K562 (cell line): Measurements from ENCODE around the gene RIPOR2. TPM values are rescaled to one million over a fixed set of nuclear protein-coding genes. Genes with fewer than 3 reads are reported as not detected.

ENCODE experiments used
- ATAC-seq: fragments of 200-7000 bp; cut with Tn5 transposase; 3 replicates; pipeline ENCODE4 v1.9.1; 2020; ENCODE audit warnings: moderate library complexity
- BruUV-seq: library from RNA; stranded (reverse); fragments of 400-500 nt; replicated peaks from 2 replicates; lab custom pipeline; 2021; lab: Mats Ljungman, UMichigan
- CTCF ChIA-PET: fragments of 300-600 bp; formaldehyde crosslinking; extraction: SDS; loops from one replicate; lab custom pipeline; 2021; ENCODE audit warnings: low intra/inter-chr PET ratio; lab: Yijun Ruan, JAX
- POLR2A ChIA-PET: fragments of 300-600, 350-650 bp; sonication (Branson Sonifier 250); formaldehyde crosslinking; extraction: SDS; loops from one replicate; lab custom pipeline; 2021; ENCODE audit warnings: antibody characterized with exemption, inconsistent platforms; lab: Yijun Ruan, JAX
- DNase-seq, 4 experiments: peaks; one replicate each; pipeline versions ENCODE4 v3.0.0 to v3.0.0-alpha.2; 2011 to 2018; ENCODE audit warnings: low spot score in 3 of 4, mixed read lengths in 3 of 4; ENCODE audit errors: extremely low read depth in 1 of 4
- FAIRE-seq: peaks from 2 replicates; lab custom pipeline; 2011; peaks lifted over from hg19 to GRCh38; lab: Jason Lieb, UNC
- H2AFZ ChIP-seq: 2 replicates; pipeline ENCODE4 v1.6.0; 2011; ENCODE audit warnings: low read depth, low read length, control low read depth, inconsistent platforms
- H3K27ac ChIP-seq: fragments of 200-600 bp; 3 replicates; pipeline ENCODE4 v1.8.0; 2011; ENCODE audit warnings: low read depth, mild to moderate bottlenecking, control low read depth, inconsistent platforms, low read length, moderate library complexity, mixed read lengths; ENCODE audit errors: extremely low read depth
- H3K27me3 ChIP-seq, 2 experiments: fragments of 300-600 bp in 1 of 2; 2 replicates in 1 of 2; 3 replicates in 1 of 2; pipeline versions ENCODE4 v1.6.0 to v1.8.0; 2011; ENCODE audit warnings: inconsistent platforms in 2 of 2, low read length in 2 of 2, mild to moderate bottlenecking in 1 of 2, mixed read lengths in 1 of 2, moderate library complexity in 1 of 2; ENCODE audit not compliant: control insufficient read depth in 2 of 2, insufficient read depth in 2 of 2
- H3K36me3 ChIP-seq: fragments of 300-600 bp; 3 replicates; pipeline ENCODE4 v1.8.0; 2011; ENCODE audit warnings: mild to moderate bottlenecking, low read length, inconsistent platforms; ENCODE audit not compliant: control insufficient read depth, insufficient read depth
- H3K4me1 ChIP-seq, 2 experiments: fragments of 200-600 bp in 1 of 2; replicated peaks in 1 of 2; 2 replicates in 1 of 2; 3 replicates in 1 of 2; pipeline versions ENCODE4 v1.5.1 to v1.8.0; 2011; ENCODE audit warnings: inconsistent platforms in 2 of 2, low read length in 2 of 2, mild to moderate bottlenecking in 1 of 2, mixed read lengths in 1 of 2, moderate library complexity in 1 of 2; ENCODE audit not compliant: control insufficient read depth in 2 of 2, insufficient read depth in 2 of 2
- H3K4me2 ChIP-seq: 2 replicates; pipeline ENCODE4 v1.6.1; 2011; ENCODE audit warnings: low read length, control low read depth, inconsistent platforms, mixed read lengths; ENCODE audit not compliant: insufficient read depth
- H3K4me3 ChIP-seq: fragments of 200-600 bp; sonication (generic), shearing (Covaris generic); 2 replicates; pipeline ENCODE4 v1.5.1; 2016; ENCODE audit warnings: control low read depth, inconsistent platforms
- H3K79me2 ChIP-seq: fragments of 200-600 bp; 3 replicates; pipeline ENCODE4 v1.8.0; 2011; ENCODE audit warnings: low read length, inconsistent platforms; ENCODE audit not compliant: control insufficient read depth, insufficient read depth
- H3K9ac ChIP-seq, 2 experiments: 2 replicates each; pipeline versions ENCODE4 v1.6.0 to v1.6.1; 2011; ENCODE audit warnings: low read depth in 2 of 2, low read length in 2 of 2, control low read depth in 1 of 2, inconsistent platforms in 1 of 2, mild to moderate bottlenecking in 1 of 2, mixed read lengths in 1 of 2; ENCODE audit not compliant: insufficient read depth in 1 of 2
- H3K9me1 ChIP-seq: one replicate; pipeline ENCODE4 v1.6.0; 2011; ENCODE audit warnings: inconsistent platforms, mild to moderate bottlenecking, low read length, moderate library complexity; ENCODE audit not compliant: control insufficient read depth, insufficient read depth
- H3K9me3 ChIP-seq: replicated peaks from 2 replicates; pipeline ENCODE4 v1.5.1; 2011; ENCODE audit warnings: low read depth, low read length, inconsistent platforms; ENCODE audit not compliant: control insufficient read depth, insufficient read depth
- H4K20me1 ChIP-seq: replicated peaks from 2 replicates; pipeline ENCODE4 v1.6.1; 2011; ENCODE audit warnings: low read length, inconsistent platforms, mixed read lengths; ENCODE audit not compliant: control insufficient read depth, insufficient read depth
- JUND ChIP-seq, 2 experiments: IDR thresholded peaks; 2 replicates in 1 of 2; 3 replicates in 1 of 2; pipeline ENCODE4 v1.6.1; 2011; ENCODE audit warnings: borderline replicate concordance in 2 of 2, low read depth in 2 of 2, low read length in 2 of 2, improper control_type of control experiment in 1 of 2, missing biosample characterization in 1 of 2, missing genetic modification characterization in 1 of 2, missing genetic modification reagents in 1 of 2
- KDM1A ChIP-seq, 2 experiments: fragments of 450-650 bp; IDR thresholded peaks; 2 replicates each; pipeline ENCODE4 v1.6.1; 2016; ENCODE audit warnings: mild to moderate bottlenecking in 2 of 2
- PBX2 ChIP-seq, 2 experiments: IDR thresholded peaks in 1 of 2; conservative IDR thresholded peaks in 1 of 2; 2 replicates each; pipeline ENCODE4 v1.6.1; 2016; ENCODE audit warnings: low read depth in 2 of 2, mild to moderate bottlenecking in 1 of 2, missing compliant biosample characterization in 1 of 2, missing genetic modification characterization in 1 of 2, moderate library complexity in 1 of 2
- TAF9B ChIP-seq: fragments of 450-650 bp; IDR thresholded peaks from 2 replicates; pipeline ENCODE4 v1.6.1; 2018; ENCODE audit warnings: mild to moderate bottlenecking; ENCODE audit not compliant: partially characterized antibody
- TEAD2 ChIP-seq: fragments of 450-650 bp; IDR thresholded peaks from 2 replicates; pipeline ENCODE4 v1.6.1; 2016; ENCODE audit warnings: missing genetic modification characterization, control low read depth, missing compliant biosample characterization
- YBX1 ChIP-seq: fragments of 450-650 bp; IDR thresholded peaks from 2 replicates; pipeline ENCODE4 v1.7.1; 2016; ENCODE audit warnings: mild to moderate bottlenecking
- whole genome bisulfite sequencing: fragments of 100-300 bp; shearing (Covaris generic); methylation state at CpG from one replicate; pipeline ENCODE4 v1.1.6; 2016; ENCODE audit warnings: low coverage, mixed read lengths; ENCODE audit not compliant: insufficient coverage; ENCODE audit errors: missing lambda C conversion rate; 5-methylcytosine and 5-hydroxymethylcytosine counted together
- in situ Hi-C: fragments of 300-500 bp; cut with MboI; formaldehyde crosslinking; loops from 4 replicates; pipeline ENCODE4 v1.15.0; 2018; ENCODE audit warnings: inconsistent platforms, mixed read lengths
- intact Hi-C: fragments of 100-400 bp; cut with micrococcal nuclease; formaldehyde crosslinking; loops from 2 replicates; pipeline ENCODE4 v1.14.2; 2022
- polyA plus RNA-seq, 8 experiments: library from polyadenylated mRNA; depleted of rRNA in 4 of 8; stranded (reverse) in 5 of 8; unstranded in 3 of 8; fragments of >200 nt; fragmentation: Nextera tagmentation in 2 of 8; fragmentation: Illumina TruSeq in 1 of 8; extraction: Ambion mirVana in 2 of 8; extraction: Trizol in 1 of 8; gene quantifications; 2 replicates each; pipeline versions ENCODE4 v1.2.1 to v1.2.3, GENCODE V29; 2011 to 2014; ENCODE audit warnings: inconsistent platforms in 1 of 8, missing spikeins in 1 of 8
- total RNA-seq, 7 experiments: library from RNA; depleted of rRNA in 6 of 7; stranded (reverse); fragments of >200 nt in 6 of 7; fragmentation: Illumina TruSeq in 2 of 7; extraction: Trizol in 2 of 7; gene quantifications; 2 replicates each; pipeline versions ENCODE4 v1.2.1 to v1.2.3, GENCODE V29; 2011 to 2021; ENCODE audit warnings: low replicate concordance in 1 of 7

RIPOR2 gene
- total and polyA plus RNA-seq, 9 of the 15 experiments (the other 6 are each of a cell fraction or from before 2014, with no cell fraction given): 0.04 to 1.0 (median 0.47) TPM; not detected in 2

DNA sequence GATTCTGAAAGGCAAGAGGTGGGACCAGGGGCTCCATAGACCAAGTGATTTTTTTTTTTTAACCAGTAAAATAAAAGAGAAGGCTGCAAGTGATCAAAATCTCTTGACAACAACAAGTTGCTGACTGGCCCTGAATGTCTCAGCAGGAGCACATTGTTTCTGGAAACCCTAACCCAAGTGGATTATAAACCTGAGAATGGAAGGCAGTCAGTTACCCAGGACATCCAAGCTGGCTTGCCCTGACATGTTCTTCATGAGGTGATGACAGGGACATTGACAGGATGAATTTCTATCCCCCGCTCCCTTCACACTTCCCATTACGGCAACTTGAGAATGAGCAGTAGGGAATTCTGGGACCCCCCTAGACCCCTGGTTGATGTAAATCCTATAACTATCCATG is 49.6 kb upstream of the RIPOR2 start:
- no peak for ATAC-seq
- no peak for FAIRE-seq
- CTCF ChIA-PET: no interaction called here
- Histone ChIP-seq H3K27me3 (no peaks in the 10 kb centered on the region), H4K20me1 (no peaks in the 10 kb centered on the region), H3K4me2 (no peak overlapping the region), H3K4me1 (no peaks in the 10 kb centered on the region), H3K4me3 (no peak overlapping the region), H3K9me1 (no peaks in the 10 kb centered on the region), H3K36me3 (no peaks in the 10 kb centered on the region), H3K9me3 (no peaks in the 10 kb centered on the region), H3K79me2 (no peaks in the 10 kb centered on the region), H3K9ac (no peak overlapping the region), H2AFZ (no peak overlapping the region), H3K27ac (no peak overlapping the region)
- no peak for DNase-seq
- in situ Hi-C loops: no loop called here
- 5% methylated on average over 2 of the region's 2 CpGs for WGBS
- intact Hi-C loops: loop anchor here (2.0 kb wide), 1 partner anchor 79 kb away; no protein-coding TSS in a partner anchor
- POLR2A ChIA-PET: interaction anchor here (0.7 to 1.1 kb wide), 2 partner anchors 422 to 628 kb away, joined by 3 to 5 read pairs; no protein-coding TSS in a partner anchor
- no peak for TF ChIP-seq YBX1
- no peak for TF ChIP-seq KDM1A (IDR thresholded peaks at IDR 0.05)
- TF ChIP-seq JUND (IDR thresholded peaks at IDR 0.05; ENCODE audit: borderline replicate concordance, low read depth, low read length): no peak
- no peak for TF ChIP-seq JUND (tag; IDR thresholded peaks at IDR 0.05; ENCODE audit: borderline replicate concordance, low read depth, low read length)
- TF ChIP-seq TEAD2 (tag): no peak
- no peak for TF ChIP-seq PBX2 (CRISPR knock-in tag; IDR thresholded peaks at IDR 0.05; ENCODE audit: low read depth)
- 0 out of 2 replicates have a peak, but pooled peaks have one; percentile 10 for TF ChIP-seq PBX2 (tag; conservative IDR thresholded peaks at IDR 0.05; ENCODE audit: low read depth)
- TF ChIP-seq TAF9B: no peak
- no TSS peak for BruUV-seq
